Ramos (cell line): Measurements from ENCODE around the gene SUMO2.
"Not testable (repeated sequence)": the region's sequence is repeated elsewhere in the genome, so short reads cannot be mapped to it uniquely, and the experiment has no call there.

Source experiments
- in situ Hi-C: fragments of 300-500 bp; cut with MboI; formaldehyde crosslinking; loops from one replicate; pipeline ENCODE4 v1.14.3; 2022; ENCODE audit warnings: low sequenced_read_pairs; ENCODE audit not compliant: unreplicated experiment

Gene SUMO2

GRCh38 chr17:75182569-75183436 lies at the start of gene SUMO2:
SUMO2 (minus strand) TSS chr17:75182959; CDS start chr17:75182834, 125 bp downstream.
- in situ Hi-C loops, result no loop called here

DNA sequence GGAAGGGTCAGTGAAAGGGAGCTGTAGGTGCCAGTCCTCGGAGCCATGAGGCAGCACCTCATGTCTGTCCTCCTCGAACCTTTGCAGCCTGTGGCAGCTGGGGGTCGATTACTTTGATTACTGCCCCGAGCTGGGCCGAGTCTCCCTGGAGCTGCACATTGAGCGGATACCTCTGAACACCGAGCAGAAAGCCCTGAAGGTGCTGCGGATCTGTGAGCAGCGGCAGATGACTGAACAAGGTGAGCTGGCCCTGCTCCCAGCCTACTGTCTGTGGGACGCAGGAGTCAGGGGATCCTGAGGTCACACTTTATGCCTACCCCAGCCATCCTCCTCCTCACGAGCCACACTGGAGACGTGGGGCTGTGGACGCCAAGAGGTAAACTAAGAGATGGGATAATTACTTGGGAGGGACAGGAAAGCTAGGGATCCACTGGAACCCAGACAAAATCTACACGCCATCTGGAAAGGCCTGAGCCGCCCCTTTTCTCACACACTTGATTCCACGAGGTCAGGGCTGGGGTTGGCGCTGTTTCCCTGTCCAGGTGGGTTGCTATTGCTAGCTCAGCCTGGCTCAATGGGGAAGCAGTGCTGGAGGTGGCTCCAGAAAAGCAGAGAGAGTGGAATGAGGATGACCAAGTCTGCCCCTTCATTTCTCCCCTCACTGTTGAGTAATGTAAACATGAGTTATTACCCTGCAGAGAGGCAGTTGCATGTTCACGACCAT lies 49.1 kb upstream of the SUMO2 start:
- in situ Hi-C loops, result no loop called here

DNA sequence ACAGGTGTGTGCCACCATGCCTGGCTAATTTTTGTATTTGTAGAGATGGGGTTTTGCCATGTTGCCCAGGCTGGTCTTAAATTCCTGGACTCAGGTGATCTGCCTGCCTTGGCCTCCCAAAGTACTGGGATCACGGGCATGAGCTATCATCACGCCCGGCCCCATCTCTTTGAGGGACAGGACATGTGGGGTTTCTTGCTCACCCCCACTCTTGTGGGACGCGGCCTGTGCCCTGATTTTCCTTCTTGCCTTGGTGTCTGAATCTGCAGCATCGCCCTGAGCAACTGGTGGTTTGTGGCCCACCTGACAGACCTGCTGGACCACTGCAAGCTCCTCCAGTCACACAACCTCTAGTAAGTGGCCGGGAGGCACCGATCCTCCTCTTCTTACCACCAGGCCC lies 48.3 kb upstream of the SUMO2 start:
- in situ Hi-C loops, result no loop called here

DNA sequence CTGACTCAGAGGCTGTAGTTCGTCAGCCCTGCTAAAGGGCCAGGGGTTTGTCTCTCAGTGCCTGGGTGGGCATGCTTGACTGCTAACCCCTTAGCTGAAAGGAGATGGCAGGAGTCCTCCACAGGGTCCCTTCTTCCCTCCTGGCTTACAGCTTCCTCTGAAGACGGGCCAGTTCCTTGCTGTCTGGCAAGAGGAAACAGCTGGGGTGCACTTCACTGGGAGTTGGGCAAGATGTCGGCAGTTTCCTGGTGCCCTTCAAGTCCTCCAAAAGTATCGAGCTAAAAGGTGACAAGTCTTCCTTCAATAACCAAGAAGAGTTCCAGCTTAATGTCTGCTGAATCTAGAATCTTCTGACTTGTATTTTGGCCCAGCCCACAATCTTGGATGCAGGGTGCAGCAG lies 46.1 kb upstream of the SUMO2 start:
- in situ Hi-C loops, result no loop called here

GRCh38 chr17:75228305-75228704 lies 45.5 kb upstream of the SUMO2 start:
- in situ Hi-C loops, result no loop called here

DNA sequence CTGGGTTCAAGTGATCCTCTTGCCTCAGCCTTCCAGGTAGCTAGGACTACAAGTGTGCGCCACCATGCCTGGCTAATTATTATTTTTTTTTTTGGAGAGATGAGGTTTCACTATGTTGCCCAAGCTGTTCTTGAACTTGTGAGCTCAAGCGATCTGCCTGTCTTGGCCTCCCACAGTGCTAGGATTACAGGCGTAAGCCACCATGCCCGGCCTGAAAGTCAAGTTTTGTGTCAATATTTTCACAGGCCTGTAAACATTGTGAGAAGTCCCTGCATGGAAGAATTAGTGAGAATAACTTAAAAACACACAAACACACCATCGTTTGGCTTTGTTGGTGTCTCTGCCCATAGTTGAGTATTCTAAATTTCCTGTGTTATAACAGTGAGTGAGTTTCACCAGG lies 45.0 kb upstream of the SUMO2 start:
- in situ Hi-C loops, result no loop called here

DNA sequence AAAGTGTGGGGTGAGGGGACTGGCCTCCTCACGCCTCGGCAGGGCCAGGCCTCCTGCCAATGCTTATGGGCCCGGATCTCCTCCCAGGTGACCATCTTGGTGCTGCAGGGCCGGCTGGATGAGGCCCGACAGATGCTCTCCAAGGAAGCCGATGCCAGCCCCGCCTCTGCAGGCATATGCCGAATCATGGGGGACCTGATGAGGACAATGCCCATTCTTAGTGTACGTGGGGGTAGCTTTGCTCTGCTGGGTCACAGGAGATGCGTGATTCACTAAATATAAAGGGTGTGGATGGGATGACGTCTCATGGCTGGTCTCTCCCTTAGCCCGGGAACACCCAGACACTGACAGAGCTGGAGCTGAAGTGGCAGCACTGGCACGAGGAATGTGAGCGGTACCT lies 42.3 kb upstream of the SUMO2 start:
- in situ Hi-C loops, result no loop called here

GRCh38 chr17:75219815-75220214 lies 37.1 kb upstream of the SUMO2 start:
- in situ Hi-C loops, result no loop called here

GRCh38 chr17:75218131-75218530 lies 35.4 kb upstream of the SUMO2 start:
- in situ Hi-C loops, result no loop called here

- in situ Hi-C loops, result no loop called here
Measured at GRCh38 chr17:75209061-75209460, 26.3 kb upstream of the SUMO2 start.

DNA sequence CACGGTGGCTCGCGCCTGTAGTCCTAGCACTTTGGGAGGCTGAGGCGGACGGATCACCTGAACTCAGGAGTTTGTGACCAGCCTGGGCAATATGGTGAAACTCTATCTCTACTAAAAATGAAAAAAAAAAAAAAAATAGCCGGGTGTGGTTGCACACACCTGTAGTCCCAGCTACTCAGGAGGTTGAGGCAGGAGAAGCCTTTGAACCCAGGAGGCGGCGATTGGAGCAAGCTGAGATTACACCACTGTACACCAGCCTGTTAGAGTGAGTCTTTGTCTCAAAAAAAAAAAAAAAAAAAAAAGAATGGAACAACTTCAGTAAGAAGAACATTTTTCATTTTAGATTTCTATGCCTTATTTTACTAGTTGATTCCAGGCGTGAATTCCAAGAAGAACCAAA lies 25.4 kb upstream of the SUMO2 start:
- in situ Hi-C loops, result no loop called here

DNA sequence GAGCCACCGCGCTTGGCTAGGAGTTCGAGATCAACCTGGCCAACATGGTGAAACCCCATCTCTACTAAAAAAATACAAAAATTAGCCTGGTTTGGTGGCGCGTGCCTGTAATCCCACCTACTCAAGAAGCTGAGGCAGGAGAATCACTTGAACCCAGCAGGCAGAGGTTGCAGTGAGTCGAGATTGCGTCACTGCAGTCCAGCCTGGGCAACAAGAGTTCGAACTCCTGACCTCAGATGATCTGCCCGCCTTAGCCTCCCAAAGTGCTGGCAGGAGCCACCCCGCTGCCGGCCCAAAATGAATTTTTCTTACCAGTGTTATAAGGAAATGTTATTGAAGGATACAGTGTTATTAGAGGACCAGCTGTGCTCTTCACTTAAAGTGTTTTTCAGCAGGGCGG lies 25.0 kb upstream of the SUMO2 start:
- in situ Hi-C loops, result no loop called here

DNA sequence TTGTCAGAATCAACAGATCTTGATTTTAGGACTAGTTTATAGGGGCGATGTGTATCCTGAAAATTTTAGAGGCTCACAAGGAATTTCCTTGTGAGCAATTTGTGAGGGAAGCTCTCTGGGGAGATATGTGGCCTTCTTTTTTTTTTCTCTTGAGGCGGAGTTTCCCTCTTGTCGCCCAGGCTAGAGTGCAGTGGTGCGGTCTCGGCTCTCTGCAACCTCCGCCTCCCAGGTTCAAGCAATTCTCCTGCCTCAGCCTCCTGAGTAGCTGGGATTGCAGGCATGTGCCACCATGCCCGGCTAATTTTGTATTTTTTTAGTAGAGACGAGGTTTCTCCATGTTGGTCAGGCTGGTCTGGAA lies 24.3 kb upstream of the SUMO2 start:
- in situ Hi-C loops, result not testable (repeated sequence)

- in situ Hi-C loops, result no loop called here
Measured at GRCh38 chr17:75205793-75206163, 23.0 kb upstream of the SUMO2 start.

GRCh38 chr17:75205037-75205792 lies 22.5 kb upstream of the SUMO2 start, which contains the start of gene NUP85:
NUP85 (plus strand) TSS chr17:75205679; CDS start chr17:75205762, 83 bp downstream.
- in situ Hi-C loops, result no loop called here

DNA sequence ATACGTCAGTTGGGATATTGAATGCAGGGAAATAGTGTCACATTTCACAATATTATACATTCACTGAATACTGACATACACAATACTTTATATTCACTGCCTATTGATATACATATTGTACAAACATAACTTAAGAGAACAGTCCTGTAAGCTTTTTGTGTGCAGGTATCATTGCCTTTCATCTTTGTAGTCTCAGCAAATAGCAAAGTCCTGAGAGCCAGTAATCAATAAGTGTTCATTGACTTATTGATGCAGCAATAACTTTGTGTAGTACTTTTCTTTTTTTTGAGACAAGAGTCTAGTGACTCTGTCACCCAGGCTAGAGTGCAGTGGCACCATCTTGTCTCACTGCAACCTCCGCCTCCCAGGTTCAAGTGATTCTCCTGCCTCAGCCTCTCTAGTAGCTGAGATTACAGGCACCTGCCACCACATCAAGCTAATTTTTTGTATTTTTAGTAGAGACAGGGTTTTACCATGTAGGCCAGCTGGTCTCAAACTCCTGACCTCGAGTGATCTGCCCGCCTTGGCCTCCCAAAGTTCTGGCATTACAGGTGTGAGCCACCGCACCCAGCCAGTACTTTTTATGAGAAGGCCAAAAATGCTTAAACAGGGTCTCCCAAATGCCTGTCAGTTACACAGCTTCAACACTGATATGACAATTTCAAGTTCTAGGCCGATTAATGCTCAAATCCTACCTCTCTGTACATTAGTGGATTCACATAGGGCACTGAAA lies 17.3 kb upstream of the SUMO2 start:
- in situ Hi-C loops, result no loop called here

DNA sequence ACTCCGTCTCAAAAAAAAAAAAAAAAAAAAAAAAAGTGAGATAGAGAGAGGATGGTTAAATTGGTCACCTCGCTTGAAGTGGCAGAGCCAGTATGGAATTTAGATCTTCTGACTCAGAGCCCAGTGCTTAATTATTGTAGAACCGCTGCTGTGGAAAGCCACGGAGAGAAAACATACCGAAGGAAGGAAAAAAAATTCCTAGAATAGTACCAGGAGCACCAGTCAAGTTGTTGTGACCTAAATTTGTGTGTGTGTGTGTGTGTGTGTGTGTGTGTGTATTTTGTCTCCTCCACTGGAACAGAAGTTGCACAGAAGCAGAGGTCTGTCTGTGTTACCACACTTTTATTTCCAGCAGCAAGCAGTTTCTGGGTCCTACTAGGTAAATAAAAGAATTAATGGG lies 12.1 kb upstream of the SUMO2 start:
- in situ Hi-C loops, result no loop called here

GRCh38 chr17:75191584-75191983 lies 8.8 kb upstream of the SUMO2 start:
- in situ Hi-C loops, result no loop called here

DNA sequence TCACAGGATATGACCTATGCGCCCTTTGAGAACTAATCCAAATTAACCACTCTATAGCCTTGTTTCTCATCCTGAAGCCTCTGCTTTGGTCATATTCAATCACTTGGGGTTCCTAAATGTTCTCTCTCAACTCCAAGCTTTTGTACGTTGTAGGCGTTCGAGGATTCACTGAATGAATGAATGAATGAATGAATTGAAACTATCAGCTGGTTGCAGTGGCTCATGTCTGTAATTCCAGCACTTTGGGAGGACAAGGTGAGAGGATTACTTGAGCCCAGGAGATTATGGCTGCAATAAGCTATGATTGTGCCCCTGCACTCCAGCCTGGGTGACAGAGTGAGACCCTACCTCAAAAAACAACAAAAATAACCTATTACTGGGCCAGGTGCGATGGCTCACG lies 5.9 kb upstream of the SUMO2 start:
- in situ Hi-C loops, result no loop called here
